Left ventricle myocardium inferior (tissue), 1 donor: ENCODE results near the gene CAMSAP2. TPM values are rescaled to one million over a fixed set of nuclear protein-coding genes. Genes with fewer than 3 reads are reported as not detected.

Experiments
- DNase-seq: peaks from one replicate; pipeline ENCODE4 v3.0.0-alpha.2; 2020
- H3K27ac ChIP-seq: fragments of 200-600 bp; replicated peaks from 2 replicates; pipeline ENCODE4 v1.8.0; 2021
- H3K27me3 ChIP-seq: fragments of 200-600 bp; 2 replicates; pipeline ENCODE4 v1.8.0; 2021; ENCODE audit warnings: low read depth
- H3K36me3 ChIP-seq: fragments of 200-600 bp; 2 replicates; pipeline ENCODE4 v1.8.0; 2021
- H3K4me1 ChIP-seq: fragments of 200-600 bp; 2 replicates; pipeline ENCODE4 v1.8.0; 2021
- H3K4me3 ChIP-seq: fragments of 200-600 bp; 2 replicates; pipeline ENCODE4 v1.8.0; 2021; ENCODE audit warnings: mild to moderate bottlenecking, moderate library complexity
- H3K9me3 ChIP-seq: fragments of 200-600 bp; replicated peaks from 2 replicates; pipeline ENCODE4 v1.8.0; 2021
- CTCF ChIP-seq: fragments of 200-600 bp; IDR thresholded peaks from 2 replicates; pipeline ENCODE4 v1.8.0; 2021; ENCODE audit warnings: antibody characterized with exemption, mild to moderate bottlenecking, borderline replicate concordance
- intact Hi-C: fragments of 100-400 bp; cut with micrococcal nuclease; formaldehyde crosslinking; loops from one replicate; pipeline ENCODE4 v1.11.0; 2022
- total RNA-seq: library from RNA; stranded (reverse); fragmentation: NEBNext Ultra II Directional; extraction: Animal tissue kit (Norgen Biotek cat#: 25700); gene quantifications from one replicate; pipeline ENCODE4 v1.2.1, GENCODE V29; 2021
- donor health status: DM: no; HTN: yes; CAD: no; lungs with severe emphysema.

Gene CAMSAP2
- total RNA-seq, 1 donor from 2014 or later: 34.1 TPM

GRCh38 chr1:200704986-200705500, 33.6 kb upstream of the CAMSAP2 start:
- Histone ChIP-seq H3K4me3 (no peak overlapping the region), H3K9me3 (no peaks in the 10 kb centered on the region), H3K27ac (no peak overlapping the region), H3K4me1 (no peaks in the 10 kb centered on the region), H3K27me3 (no peaks in the 10 kb centered on the region), H3K36me3 (no peaks in the 10 kb centered on the region)
- no peak for DNase-seq
- TF ChIP-seq CTCF: no peak
- intact Hi-C loops: no loop called here

GRCh38 chr1:200706111-200706814, 32.4 kb upstream of the CAMSAP2 start:
- Histone ChIP-seq H3K36me3 (no peaks in the 10 kb centered on the region), H3K4me1 (no peaks in the 10 kb centered on the region), H3K27me3 (no peaks in the 10 kb centered on the region), H3K4me3 (no peak overlapping the region), H3K9me3 (no peaks in the 10 kb centered on the region), H3K27ac (no peak overlapping the region)
- intact Hi-C loops: no loop called here
- no peak for DNase-seq
- TF ChIP-seq CTCF: no peak

GRCh38 chr1:200707116-200707515, 31.6 kb upstream of the CAMSAP2 start:
- intact Hi-C loops: no loop called here
- no peak for TF ChIP-seq CTCF
- no peaks in the 10 kb centered on the region for H3K27me3 ChIP-seq
- H3K4me3 ChIP-seq: no peak overlapping the region
- no peaks in the 10 kb centered on the region for H3K9me3 ChIP-seq
- DNase-seq: no peak
- no peaks in the 10 kb centered on the region for H3K4me1 ChIP-seq
- no peak overlapping the region for H3K27ac ChIP-seq
- H3K36me3 ChIP-seq: no peaks in the 10 kb centered on the region

GRCh38 chr1:200708161-200708560, 30.5 kb upstream of the CAMSAP2 start:
- TF ChIP-seq CTCF: no peak
- intact Hi-C loops: no loop called here

GRCh38 chr1:200708769-200709168, 29.9 kb upstream of the CAMSAP2 start:
- Histone ChIP-seq H3K36me3 (no peaks in the 10 kb centered on the region), H3K9me3 (no peaks in the 10 kb centered on the region), H3K4me3 (no peak overlapping the region), H3K27ac (no peak overlapping the region), H3K27me3 (no peaks in the 10 kb centered on the region), H3K4me1 (no peaks in the 10 kb centered on the region)
- TF ChIP-seq CTCF: no peak
- intact Hi-C loops: no loop called here
- no peak for DNase-seq

More at GRCh38 chr1:200708161-200708560, 30.5 kb upstream of the CAMSAP2 start:
- Histone ChIP-seq H3K4me1 (no peaks in the 10 kb centered on the region), H3K36me3 (no peaks in the 10 kb centered on the region), H3K9me3 (no peaks in the 10 kb centered on the region), H3K27me3 (no peaks in the 10 kb centered on the region), H3K27ac (no peak overlapping the region), H3K4me3 (no peak overlapping the region)
- DNase-seq: no peak
